Liver (tissue), 3 donors: ENCODE results near the gene CFAP77.

Experiments used
- CTCF ChIP-seq: fragments of 150-350 bp; IDR thresholded peaks from 2 replicates; pipeline ENCODE4 v1.5.1; 2017; ENCODE audit warnings: improper control_type of control experiment, low read depth, low read length; ENCODE audit not compliant: missing input control
- EGR1 ChIP-seq, 2 donors: IDR thresholded peaks; 2 replicates each; pipeline ENCODE4 v1.6.1; 2016 to 2018; ENCODE audit warnings: antibody characterized with exemption in 2 of 2, low read depth in 2 of 2
- FOXA1 ChIP-seq: IDR thresholded peaks from 2 replicates; pipeline ENCODE4 v1.6.1; 2016; ENCODE audit warnings: antibody characterized with exemption
- FOXA2 ChIP-seq: IDR thresholded peaks from 2 replicates; pipeline ENCODE4 v1.6.1; 2016; ENCODE audit warnings: antibody characterized with exemption
- MAX ChIP-seq: IDR thresholded peaks from 2 replicates; pipeline ENCODE4 v1.6.1; 2016; ENCODE audit warnings: antibody characterized with exemption
- NR2F2 ChIP-seq: IDR thresholded peaks from 2 replicates; pipeline ENCODE4 v1.6.1; 2016; ENCODE audit warnings: antibody characterized with exemption
- RAD21 ChIP-seq, 2 donors: IDR thresholded peaks; 2 replicates each; pipeline ENCODE4 v1.6.1; 2016; ENCODE audit warnings: antibody characterized with exemption in 2 of 2, mild to moderate bottlenecking in 2 of 2
- REST ChIP-seq: IDR thresholded peaks from 2 replicates; pipeline ENCODE4 v1.6.1; 2016; ENCODE audit warnings: antibody characterized with exemption, mild to moderate bottlenecking
- RXRA ChIP-seq, 2 donors: IDR thresholded peaks; 2 replicates each; pipeline ENCODE4 v1.6.1; 2017 to 2018; ENCODE audit warnings: antibody characterized with exemption in 2 of 2, mild to moderate bottlenecking in 1 of 2
- SP1 ChIP-seq: IDR thresholded peaks from 2 replicates; pipeline ENCODE4 v1.6.1; 2018; ENCODE audit warnings: antibody characterized with exemption, mild to moderate bottlenecking
- TAF1 ChIP-seq: conservative IDR thresholded peaks from 2 replicates; pipeline ENCODE4 v1.6.1; 2016; ENCODE audit warnings: antibody characterized with exemption, mild to moderate bottlenecking
- YY1 ChIP-seq: IDR thresholded peaks from 2 replicates; pipeline ENCODE4 v1.6.1; 2016; ENCODE audit warnings: antibody characterized with exemption, mild to moderate bottlenecking
- TF ChIP-seq, protein P1 (sequence below): IDR thresholded peaks from 2 replicates; pipeline ENCODE4 v1.6.1; 2016; ENCODE audit warnings: antibody characterized with exemption
- donor health status: healthy.
- donor health status: healthy.

GRCh38 chr9:132460240-132460639 is 50.2 kb downstream of the CFAP77 start:
- no peak for TF ChIP-seq RXRA (IDR thresholded peaks at IDR 0.05)
- TF ChIP-seq CTCF, result no peak
- TF ChIP-seq MAX, result no peak
- TF ChIP-seq, protein P1, sequence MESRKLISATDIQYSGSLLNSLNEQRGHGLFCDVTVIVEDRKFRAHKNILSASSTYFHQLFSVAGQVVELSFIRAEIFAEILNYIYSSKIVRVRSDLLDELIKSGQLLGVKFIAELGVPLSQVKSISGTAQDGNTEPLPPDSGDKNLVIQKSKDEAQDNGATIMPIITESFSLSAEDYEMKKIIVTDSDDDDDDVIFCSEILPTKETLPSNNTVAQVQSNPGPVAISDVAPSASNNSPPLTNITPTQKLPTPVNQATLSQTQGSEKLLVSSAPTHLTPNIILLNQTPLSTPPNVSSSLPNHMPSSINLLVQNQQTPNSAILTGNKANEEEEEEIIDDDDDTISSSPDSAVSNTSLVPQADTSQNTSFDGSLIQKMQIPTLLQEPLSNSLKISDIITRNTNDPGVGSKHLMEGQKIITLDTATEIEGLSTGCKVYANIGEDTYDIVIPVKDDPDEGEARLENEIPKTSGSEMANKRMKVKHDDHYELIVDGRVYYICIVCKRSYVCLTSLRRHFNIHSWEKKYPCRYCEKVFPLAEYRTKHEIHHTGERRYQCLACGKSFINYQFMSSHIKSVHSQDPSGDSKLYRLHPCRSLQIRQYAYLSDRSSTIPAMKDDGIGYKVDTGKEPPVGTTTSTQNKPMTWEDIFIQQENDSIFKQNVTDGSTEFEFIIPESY, result no peak
- TF ChIP-seq REST, result no peak
- no peak for TF ChIP-seq TAF1
- TF ChIP-seq FOXA1, result no peak
- no peak for TF ChIP-seq RAD21 (IDR thresholded peaks at IDR 0.05)
- TF ChIP-seq YY1, result no peak
- TF ChIP-seq SP1, result no peak
- TF ChIP-seq FOXA2, result no peak
- TF ChIP-seq EGR1 (IDR thresholded peaks at IDR 0.05; ENCODE audit: low read depth in 2 of 2), result no peak
- TF ChIP-seq NR2F2, result no peak
